Erythroblast (primary cell): Measurements from ENCODE around the gene CHAT.

Experiments
- GATA1 ChIP-seq: IDR thresholded peaks from 2 replicates; pipeline ENCODE4 v1.6.1; 2011; ENCODE audit warnings: low read depth, mild to moderate bottlenecking, control low read depth, low read length, moderate library complexity
- POLR2A ChIP-seq: IDR thresholded peaks from 2 replicates; pipeline ENCODE4 v1.6.1; 2011; ENCODE audit warnings: mild to moderate bottlenecking, low read length

DNA sequence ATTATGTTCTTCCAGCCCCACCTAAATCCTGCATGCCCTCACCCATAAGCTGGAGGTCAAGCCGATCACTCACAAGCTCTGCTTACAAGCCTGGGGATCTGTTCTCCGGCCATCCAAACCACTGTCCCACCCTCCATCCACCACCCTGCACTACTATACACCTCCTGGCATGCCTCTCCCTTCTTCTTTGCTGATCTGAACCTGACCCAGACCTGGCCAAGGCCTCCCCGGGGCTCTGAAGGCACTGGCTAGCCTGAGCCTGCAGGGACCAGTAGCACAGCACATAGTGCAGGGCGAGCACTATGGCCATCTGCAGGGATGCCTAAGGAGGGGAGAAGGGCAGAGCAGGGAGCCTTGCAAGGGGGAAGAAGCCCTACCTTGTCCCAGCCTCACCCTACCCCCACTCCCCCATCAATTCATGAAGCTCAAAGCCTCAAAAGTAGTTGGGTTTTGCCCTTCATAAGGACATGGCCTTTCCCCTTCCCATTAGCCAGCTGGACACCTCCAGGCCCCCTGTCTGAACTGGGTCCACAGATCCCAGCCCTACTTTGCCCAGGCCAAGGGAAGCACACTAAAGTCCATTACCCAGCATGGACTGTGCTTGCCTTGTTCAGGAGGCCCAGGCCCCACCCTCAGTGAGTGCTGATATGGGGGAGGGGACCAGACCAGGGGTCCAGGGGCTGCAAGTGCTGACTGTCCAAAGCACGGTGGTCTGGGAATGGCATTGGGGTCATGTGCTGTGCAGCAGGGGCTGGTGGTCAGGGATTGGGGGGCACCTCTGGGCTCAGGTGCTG lies 29.6 kb downstream of the CHAT start:
- TF ChIP-seq POLR2A: no peak
- no peak for TF ChIP-seq GATA1
